ENCODE measurements around the gene ATP5F1D.

GRCh38 chr19:1270854-1271527, 29.4 kb downstream of the ATP5F1D start:
- no peak for TF ChIP-seq CTCF (conservative IDR thresholded peaks at IDR 0.05; ENCODE audit: low read depth in 2 of 2)
- no peak for TF ChIP-seq POLR2AphosphoS5 (IDR thresholded peaks at IDR 0.05; ENCODE audit: low read depth)
- TF ChIP-seq EZH2 (IDR thresholded peaks at IDR 0.05; ENCODE audit: low read depth, unreplicated experiment), result no peak
- no peak for TF ChIP-seq JUNB (IDR thresholded peaks at IDR 0.05; ENCODE audit: unreplicated experiment)
- no peak for TF ChIP-seq EZH2phosphoT487 (IDR thresholded peaks at IDR 0.05; ENCODE audit: unreplicated experiment)
- TF ChIP-seq STAT1 (IDR thresholded peaks at IDR 0.05; ENCODE audit: unreplicated experiment), result no peak
- TF ChIP-seq CREB1 (CRISPR knock-in tag; IDR thresholded peaks at IDR 0.05; ENCODE audit: low read depth), result no peak
- no peak for TF ChIP-seq REST (IDR thresholded peaks at IDR 0.05; ENCODE audit: unreplicated experiment)
- no peak for TF ChIP-seq ZNF331 (CRISPR knock-in tag; IDR thresholded peaks at IDR 0.05; ENCODE audit: low read depth)
- TF ChIP-seq ETS1 (IDR thresholded peaks at IDR 0.05), result no peak
- TF ChIP-seq ZNF114 (CRISPR knock-in tag; IDR thresholded peaks at IDR 0.05), result no peak
- TF ChIP-seq ZNF462 (CRISPR knock-in tag; IDR thresholded peaks at IDR 0.05), result no peak
- no peak for TF ChIP-seq NANOG (IDR thresholded peaks at IDR 0.05; ENCODE audit: borderline replicate concordance)

Measured in GM23338 (cell line).